GM06990 (cell line): ENCODE results near the gene RAB36.

Experiments
- DNase-seq: peaks from one replicate; pipeline ENCODE4 v3.0.0-alpha.2; 2011; ENCODE audit not compliant: insufficient read length; ENCODE audit errors: extremely low read depth
- H3K27me3 ChIP-seq: replicated peaks from 2 replicates; pipeline ENCODE4 v1.6.0; 2011; ENCODE audit warnings: low read length; ENCODE audit not compliant: control insufficient read depth, insufficient read depth
- H3K36me3 ChIP-seq: 2 replicates; pipeline ENCODE4 v1.5.1; 2011; ENCODE audit warnings: low read length; ENCODE audit not compliant: control insufficient read depth, insufficient read depth
- H3K4me3 ChIP-seq: replicated peaks from 2 replicates; pipeline ENCODE4 v1.5.1; 2011; ENCODE audit warnings: low read depth, mild to moderate bottlenecking, control low read depth, low read length
- CTCF ChIP-seq: IDR thresholded peaks from 2 replicates; pipeline ENCODE4 v1.5.1; 2011; ENCODE audit warnings: low read length, control low read depth, mild to moderate bottlenecking, inconsistent platforms; ENCODE audit not compliant: insufficient read depth, poor library complexity, severe bottlenecking

The RAB36 gene

GRCh38 chr22:23125512-23126103 is 19.7 kb upstream of the RAB36 start:
- Histone ChIP-seq H3K27me3 (no peaks in the 10 kb centered on the region; the same call in 1 of the 2 replicates), H3K4me3 (no peak overlapping the region), H3K36me3 (no peaks in the 10 kb centered on the region)
- TF ChIP-seq CTCF = no peak
- DNase-seq = no peak

- Histone ChIP-seq H3K4me3 (no peak overlapping the region), H3K36me3 (no peaks in the 10 kb centered on the region), H3K27me3 (no peaks in the 10 kb centered on the region; the same call in 1 of the 2 replicates)
- DNase-seq = no peak
- no peak for TF ChIP-seq CTCF
Measured at GRCh38 chr22:23126165-23127054, 18.9 kb upstream of the RAB36 start.

GRCh38 chr22:23127055-23127756 is 18.1 kb upstream of the RAB36 start:
- no peak for TF ChIP-seq CTCF
- Histone ChIP-seq H3K4me3 (no peak overlapping the region), H3K27me3 (no peaks in the 10 kb centered on the region; the same call in 1 of the 2 replicates), H3K36me3 (no peaks in the 10 kb centered on the region)
- no peak for DNase-seq

GRCh38 chr22:23127788-23128187 is 17.5 kb upstream of the RAB36 start:
- no peaks in the 10 kb centered on the region for H3K36me3 ChIP-seq
- no peak for DNase-seq
- no peaks in the 10 kb centered on the region; the same call in 1 of the 2 replicates for H3K27me3 ChIP-seq
- TF ChIP-seq CTCF = no peak
- no peak overlapping the region for H3K4me3 ChIP-seq

GRCh38 chr22:23128269-23129108 is 16.8 kb upstream of the RAB36 start:
- peak; percentile 58 for DNase-seq
- Histone ChIP-seq H3K36me3 (no peaks in the 10 kb centered on the region), H3K4me3 (no peak overlapping the region), H3K27me3 (no peaks in the 10 kb centered on the region; the same call in 1 of the 2 replicates)
- TF ChIP-seq CTCF = peak; percentile 72
